Uterus (tissue), 2 donors: ENCODE results near the gene VSIG8.

Source experiments
- POLR2A ChIP-seq, 2 donors: fragments of 450-650 bp; IDR thresholded peaks; one replicate each; pipeline ENCODE4 v1.6.1; 2016; ENCODE audit warnings: antibody characterized with exemption in 2 of 2, mild to moderate bottlenecking in 1 of 2, moderate library complexity in 1 of 2
- TF ChIP-seq, protein P1 (sequence below), 4 experiments: fragments of 200-600 bp in 2 of 4; fragments of 450-650 bp in 2 of 4; sonication (generic) in 2 of 4; IDR thresholded peaks; one replicate each; pipeline ENCODE4 v1.5.1; 2016 to 2019; ENCODE audit warnings: antibody characterized with exemption in 4 of 4, mild to moderate bottlenecking in 2 of 4, moderate library complexity in 1 of 4

DNA sequence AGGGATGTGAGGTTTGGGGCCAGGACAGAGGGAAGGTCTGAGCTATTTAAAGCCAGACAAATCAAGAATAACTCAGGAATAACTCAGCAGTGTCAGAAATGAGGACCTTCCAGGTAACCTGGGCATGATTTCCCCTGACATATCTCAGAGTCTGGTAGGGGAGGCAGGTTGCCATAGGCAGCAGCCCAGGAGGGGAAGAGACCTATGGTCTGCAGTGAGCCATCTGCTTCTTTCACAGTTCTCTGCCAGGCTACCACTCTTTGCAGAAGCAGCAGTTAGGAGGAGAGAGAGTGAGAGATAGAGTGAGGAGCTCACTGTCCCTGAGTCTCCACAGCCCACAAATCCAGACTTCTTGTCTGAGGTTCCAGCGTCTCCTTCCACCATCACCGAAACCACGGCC lies 6.3 kb upstream of the VSIG8 start:
- TF ChIP-seq, protein P1, sequence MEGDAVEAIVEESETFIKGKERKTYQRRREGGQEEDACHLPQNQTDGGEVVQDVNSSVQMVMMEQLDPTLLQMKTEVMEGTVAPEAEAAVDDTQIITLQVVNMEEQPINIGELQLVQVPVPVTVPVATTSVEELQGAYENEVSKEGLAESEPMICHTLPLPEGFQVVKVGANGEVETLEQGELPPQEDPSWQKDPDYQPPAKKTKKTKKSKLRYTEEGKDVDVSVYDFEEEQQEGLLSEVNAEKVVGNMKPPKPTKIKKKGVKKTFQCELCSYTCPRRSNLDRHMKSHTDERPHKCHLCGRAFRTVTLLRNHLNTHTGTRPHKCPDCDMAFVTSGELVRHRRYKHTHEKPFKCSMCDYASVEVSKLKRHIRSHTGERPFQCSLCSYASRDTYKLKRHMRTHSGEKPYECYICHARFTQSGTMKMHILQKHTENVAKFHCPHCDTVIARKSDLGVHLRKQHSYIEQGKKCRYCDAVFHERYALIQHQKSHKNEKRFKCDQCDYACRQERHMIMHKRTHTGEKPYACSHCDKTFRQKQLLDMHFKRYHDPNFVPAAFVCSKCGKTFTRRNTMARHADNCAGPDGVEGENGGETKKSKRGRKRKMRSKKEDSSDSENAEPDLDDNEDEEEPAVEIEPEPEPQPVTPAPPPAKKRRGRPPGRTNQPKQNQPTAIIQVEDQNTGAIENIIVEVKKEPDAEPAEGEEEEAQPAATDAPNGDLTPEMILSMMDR (IDR thresholded peaks at IDR 0.05) = no peak
- TF ChIP-seq POLR2A (IDR thresholded peaks at IDR 0.05) = no peak
